ENCODE results near the gene CENPU.

Gene CENPU

GRCh38 chr4:184702114-184702513 lies 31.8 kb downstream of the CENPU start:
- no peak for DNase-seq

GRCh38 chr4:184699941-184700340 lies 34.0 kb downstream of the CENPU start:
- DNase-seq: no peak

GRCh38 chr4:184697956-184698355 lies 35.9 kb downstream of the CENPU start:
- DNase-seq: no peak

GRCh38 chr4:184695178-184695896 lies 38.6 kb downstream of the CENPU start:
- DNase-seq: no peak

- no peak for DNase-seq
Measured at GRCh38 chr4:184694412-184694956, 39.4 kb downstream of the CENPU start.

GRCh38 chr4:184693056-184693455 lies 40.8 kb downstream of the CENPU start:
- DNase-seq: no peak

- no peak for DNase-seq
Measured at GRCh38 chr4:184689681-184690080, 44.2 kb downstream of the CENPU start.

- DNase-seq: no peak
Measured at GRCh38 chr4:184688447-184688846, 45.4 kb downstream of the CENPU start.

GRCh38 chr4:184688005-184688404 lies 45.9 kb downstream of the CENPU start:
- DNase-seq: no peak

GRCh38 chr4:184684491-184685189 lies 49.3 kb downstream of the CENPU start:
- DNase-seq: no peak

- DNase-seq: no peak
Measured at GRCh38 chr4:184681916-184682315, 52.0 kb downstream of the CENPU start.

- no peak for DNase-seq
Measured at GRCh38 chr4:184680698-184681097, 53.2 kb downstream of the CENPU start.

GRCh38 chr4:184675821-184676492 lies 57.9 kb downstream of the CENPU start:
- DNase-seq: no peak

GRCh38 chr4:184675018-184675417 lies 58.9 kb downstream of the CENPU start:
- DNase-seq: no peak

GRCh38 chr4:184674011-184674410 lies 59.9 kb downstream of the CENPU start:
- DNase-seq: no peak

- no peak for DNase-seq
Measured at GRCh38 chr4:184672741-184673140, 61.2 kb downstream of the CENPU start.

- no peak for DNase-seq
Measured at GRCh38 chr4:184671101-184671500, 62.8 kb downstream of the CENPU start.

GRCh38 chr4:184669251-184669650 lies 64.6 kb downstream of the CENPU start:
- no peak for DNase-seq

- DNase-seq: no peak
Measured at GRCh38 chr4:184668511-184669114, 65.3 kb downstream of the CENPU start.

GRCh38 chr4:184668096-184668495 lies 65.8 kb downstream of the CENPU start:
- DNase-seq: no peak

- DNase-seq: no peak
Measured at GRCh38 chr4:184666670-184667069, 67.2 kb downstream of the CENPU start.

GRCh38 chr4:184664445-184665210 lies 69.3 kb downstream of the CENPU start:
- DNase-seq: no peak

- no peak for DNase-seq
Measured at GRCh38 chr4:184662236-184662635, 71.7 kb downstream of the CENPU start.

Data from DMS 273 treated with DMSO at 0.1 percent for 48 hours (cell line).